Type B pancreatic cell (in vitro differentiated cells): ENCODE measurements around the gene NGFR. TPM values are rescaled to one million over a fixed set of nuclear protein-coding genes. Genes with fewer than 3 reads are reported as not detected.

Experiments used
- DNase-seq: peaks from one replicate; pipeline ENCODE4 v3.0.0; 2021; ENCODE audit warnings: mixed read lengths; ENCODE audit not compliant: unreplicated experiment; ENCODE audit errors: extremely low spot score
- H3K27ac Mint-ChIP-seq: 2 replicates; pipeline ENCODE4 v1.8.0; 2021; ENCODE audit warnings: mild to moderate bottlenecking, mixed read lengths
- H3K27me3 Mint-ChIP-seq: 2 replicates; pipeline ENCODE4 v1.8.0; 2021; ENCODE audit warnings: mixed read lengths
- H3K36me3 Mint-ChIP-seq: 2 replicates; pipeline ENCODE4 v1.8.0; 2021; ENCODE audit warnings: mixed read lengths
- H3K4me1 Mint-ChIP-seq: one replicate; pipeline ENCODE4 v1.8.0; 2021; ENCODE audit warnings: mixed read lengths; ENCODE audit not compliant: unreplicated experiment
- H3K4me3 Mint-ChIP-seq: 2 replicates; pipeline ENCODE4 v1.8.0; 2021; ENCODE audit warnings: mild to moderate bottlenecking, mixed read lengths
- H3K9me3 Mint-ChIP-seq: 2 replicates; pipeline ENCODE4 v1.8.0; 2021; ENCODE audit warnings: mixed read lengths
- total RNA-seq: library from RNA; stranded (reverse); gene quantifications from 2 replicates; pipeline ENCODE4 v1.2.1, GENCODE V29; 2021; ENCODE audit warnings: low replicate concordance
- TF ChIP-seq, protein P1 (sequence below): fragments of 200-600 bp; sonication (generic); conservative IDR thresholded peaks from 2 replicates; pipeline ENCODE4 v1.5.0; 2021; ENCODE audit warnings: antibody characterized with exemption, mild to moderate bottlenecking

The NGFR gene
- total RNA-seq, 1 donor from 2014 or later = 41.3 TPM

GRCh38 chr17:49471089-49471683 lies 23.9 kb upstream of the NGFR start:
- H3K27me3 Mint-ChIP-seq = peaks cover 59% of the 10 kb centered on the region
- no peaks in the 10 kb centered on the region for H3K9me3 Mint-ChIP-seq
- TF ChIP-seq, protein P1, sequence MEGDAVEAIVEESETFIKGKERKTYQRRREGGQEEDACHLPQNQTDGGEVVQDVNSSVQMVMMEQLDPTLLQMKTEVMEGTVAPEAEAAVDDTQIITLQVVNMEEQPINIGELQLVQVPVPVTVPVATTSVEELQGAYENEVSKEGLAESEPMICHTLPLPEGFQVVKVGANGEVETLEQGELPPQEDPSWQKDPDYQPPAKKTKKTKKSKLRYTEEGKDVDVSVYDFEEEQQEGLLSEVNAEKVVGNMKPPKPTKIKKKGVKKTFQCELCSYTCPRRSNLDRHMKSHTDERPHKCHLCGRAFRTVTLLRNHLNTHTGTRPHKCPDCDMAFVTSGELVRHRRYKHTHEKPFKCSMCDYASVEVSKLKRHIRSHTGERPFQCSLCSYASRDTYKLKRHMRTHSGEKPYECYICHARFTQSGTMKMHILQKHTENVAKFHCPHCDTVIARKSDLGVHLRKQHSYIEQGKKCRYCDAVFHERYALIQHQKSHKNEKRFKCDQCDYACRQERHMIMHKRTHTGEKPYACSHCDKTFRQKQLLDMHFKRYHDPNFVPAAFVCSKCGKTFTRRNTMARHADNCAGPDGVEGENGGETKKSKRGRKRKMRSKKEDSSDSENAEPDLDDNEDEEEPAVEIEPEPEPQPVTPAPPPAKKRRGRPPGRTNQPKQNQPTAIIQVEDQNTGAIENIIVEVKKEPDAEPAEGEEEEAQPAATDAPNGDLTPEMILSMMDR = no peak
- H3K4me1 Mint-ChIP-seq = peaks cover 49% of the 10 kb centered on the region
- H3K27ac Mint-ChIP-seq = peak overlapping the region; percentile 71
- no peaks in the 10 kb centered on the region for H3K36me3 Mint-ChIP-seq
- DNase-seq = no peak
- peak overlapping the region; percentile 67 for H3K4me3 Mint-ChIP-seq

GRCh38 chr17:49471769-49472168 lies 23.3 kb upstream of the NGFR start:
- H3K4me3 Mint-ChIP-seq = peak overlapping the region; percentile 42
- TF ChIP-seq, protein P1 = no peak
- no peaks in the 10 kb centered on the region for H3K36me3 Mint-ChIP-seq
- H3K27me3 Mint-ChIP-seq = peaks cover 58% of the 10 kb centered on the region
- H3K9me3 Mint-ChIP-seq = no peaks in the 10 kb centered on the region
- H3K4me1 Mint-ChIP-seq = peaks cover 49% of the 10 kb centered on the region
- H3K27ac Mint-ChIP-seq = no peak overlapping the region
- DNase-seq = no peak

GRCh38 chr17:49472527-49472926 lies 22.6 kb upstream of the NGFR start:
- H3K4me1 Mint-ChIP-seq = peaks cover 49% of the 10 kb centered on the region
- H3K27ac Mint-ChIP-seq = no peak overlapping the region
- no peak for DNase-seq
- H3K9me3 Mint-ChIP-seq = no peaks in the 10 kb centered on the region
- H3K4me3 Mint-ChIP-seq = no peak overlapping the region
- peaks cover 56% of the 10 kb centered on the region for H3K27me3 Mint-ChIP-seq
- no peaks in the 10 kb centered on the region for H3K36me3 Mint-ChIP-seq
- TF ChIP-seq, protein P1 = no peak

DNA sequence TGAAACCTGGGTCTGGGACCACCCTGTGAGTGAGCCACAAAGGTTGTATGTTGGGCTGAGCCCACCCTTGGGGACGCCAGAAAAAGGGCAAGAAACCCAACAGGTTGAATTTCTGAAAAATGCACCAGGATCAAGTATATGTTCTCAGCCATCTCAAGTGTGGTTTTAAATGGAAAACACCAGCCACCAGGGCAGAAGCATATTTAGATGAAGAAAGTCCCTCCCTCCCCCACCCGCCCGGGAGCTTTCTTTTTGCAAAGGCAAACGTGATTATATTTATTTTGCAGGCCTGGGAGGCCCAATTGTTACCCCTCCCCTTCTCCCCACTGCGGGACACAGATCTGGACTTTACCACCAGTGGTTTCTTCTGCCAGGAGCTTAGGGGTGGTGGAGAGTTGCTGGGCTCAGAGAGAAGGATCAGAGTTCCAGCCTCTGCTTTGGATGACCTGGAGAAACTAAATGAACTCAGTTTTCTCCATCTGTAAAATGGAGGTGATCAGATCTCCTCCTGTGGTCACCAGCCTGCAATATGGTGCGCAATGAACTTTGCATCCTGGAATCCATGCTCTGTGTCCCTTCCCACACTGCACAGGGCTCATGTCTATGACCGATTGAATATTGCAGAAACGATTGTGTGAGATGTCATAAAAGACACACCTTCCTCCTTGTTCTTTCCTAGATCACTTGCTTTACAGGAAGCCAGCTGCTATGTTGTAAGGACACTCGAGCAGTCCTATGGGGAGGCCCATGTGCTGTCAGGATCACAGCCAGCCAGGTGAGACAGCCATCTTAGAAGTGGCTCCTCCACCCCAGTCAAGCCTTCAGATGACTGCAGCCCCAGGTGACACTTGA lies 21.0 kb upstream of the NGFR start:
- Mint-ChIP-seq H3K36me3 (no peaks in the 10 kb centered on the region), H3K27me3 (peaks cover 58% of the 10 kb centered on the region), H3K9me3 (no peaks in the 10 kb centered on the region), H3K4me1 (peaks cover 37% of the 10 kb centered on the region), H3K27ac (no peak overlapping the region), H3K4me3 (no peak overlapping the region)
- TF ChIP-seq, protein P1 = no peak
- no peak for DNase-seq

- Mint-ChIP-seq H3K27me3 (peaks cover 53% of the 10 kb centered on the region), H3K4me3 (no peak overlapping the region), H3K4me1 (peaks cover 23% of the 10 kb centered on the region), H3K9me3 (no peaks in the 10 kb centered on the region), H3K36me3 (no peaks in the 10 kb centered on the region), H3K27ac (no peak overlapping the region)
- no peak for DNase-seq
- TF ChIP-seq, protein P1 = no peak
Measured at GRCh38 chr17:49477709-49478108, 17.4 kb upstream of the NGFR start.
